Peyer's patch (tissue), 4 donors: ENCODE data around the gene FMNL2.

Experiments
- CTCF ChIP-seq, 6 experiments: fragments of 450-650 bp in 4 of 6; fragments of 200-600 bp in 2 of 6; sonication (generic) in 1 of 6; IDR thresholded peaks; one replicate each; pipeline ENCODE4 v1.5.1; 2017 to 2019; ENCODE audit warnings: antibody characterized with exemption in 6 of 6, mild to moderate bottlenecking in 3 of 6, moderate library complexity in 1 of 6
- POLR2A ChIP-seq, 2 donors: fragments of 450-650 bp; IDR thresholded peaks; one replicate each; pipeline ENCODE4 v1.5.1; 2017; ENCODE audit warnings: antibody characterized with exemption in 2 of 2, mild to moderate bottlenecking in 2 of 2, moderate library complexity in 2 of 2

DNA sequence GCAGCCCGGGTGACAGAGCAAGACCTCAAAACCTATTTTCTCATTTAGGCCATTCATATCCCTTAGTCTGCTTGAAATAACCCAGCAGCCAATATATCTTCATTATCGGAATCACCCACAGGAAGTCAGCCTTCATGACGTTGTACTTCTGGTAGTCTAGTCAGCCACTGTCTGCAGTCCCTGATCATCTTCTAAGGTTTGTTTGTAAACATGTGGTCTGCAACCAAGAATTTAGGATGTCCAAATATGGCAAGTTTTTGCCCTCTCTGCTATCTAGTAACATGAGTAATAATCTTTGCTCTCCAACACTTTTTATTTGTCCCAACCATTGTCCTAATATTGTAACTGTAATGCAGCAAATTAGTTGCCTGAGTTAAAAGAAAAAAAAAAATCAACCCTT lies 289.8 kb downstream of the FMNL2 start:
- TF ChIP-seq CTCF (IDR thresholded peaks at IDR 0.05) (no peak), POLR2A (IDR thresholded peaks at IDR 0.05) (no peak)
